Endometrial microvascular endothelial cells (primary cell): ENCODE results near the gene SOS2. TPM values are rescaled to one million over a fixed set of nuclear protein-coding genes. Genes with fewer than 3 reads are reported as not detected.

Experiments used
- in situ Hi-C: cut with HindIII; loops from 2 replicates; pipeline ENCODE4 v1.10.0; 2017; ENCODE audit warnings: low sequenced_read_pairs, low pct_unique_long_range_greater_than_20kb; ENCODE audit errors: inconsistent ontology term
- total RNA-seq: library from RNA; depleted of rRNA; stranded (reverse); fragments of >200 nt; gene quantifications from one replicate; pipeline ENCODE4 v1.2.3, GENCODE V29; 2015; ENCODE audit errors: inconsistent ontology term

Gene SOS2
- total RNA-seq, result 15.1 TPM

GRCh38 chr14:50231475-50232275, at the start of gene SOS2:
SOS2 (minus strand) TSS chr14:50231578; CDS start chr14:50231283, 295 bp downstream.
- in situ Hi-C loops, result no loop called here

- in situ Hi-C loops, result no loop called here
These were observed 41.1 kb upstream of the SOS2 start for GRCh38 chr14:50272498-50272897.

- in situ Hi-C loops, result no loop called here
These were observed 39.6 kb upstream of the SOS2 start for GRCh38 chr14:50270932-50271331.

DNA sequence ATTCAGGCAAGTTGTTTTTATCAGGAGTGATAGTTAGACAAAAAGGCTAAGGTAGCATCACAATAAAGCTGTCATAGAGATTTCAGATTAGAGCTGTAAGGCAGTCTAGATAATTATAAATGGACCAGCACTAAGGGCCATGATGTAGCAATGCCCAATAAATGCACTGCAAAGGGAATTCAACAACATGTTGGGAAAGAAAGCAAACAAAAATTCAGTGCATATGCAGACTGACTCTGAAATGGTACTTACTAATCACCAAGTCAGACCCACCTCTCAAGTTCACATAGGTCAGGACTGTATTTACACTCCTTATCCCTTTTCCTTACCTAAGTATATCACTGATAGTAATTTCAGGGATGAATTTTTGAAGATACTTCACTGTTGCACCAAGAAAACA, 33.7 kb upstream of the SOS2 start:
- in situ Hi-C loops, result no loop called here

DNA sequence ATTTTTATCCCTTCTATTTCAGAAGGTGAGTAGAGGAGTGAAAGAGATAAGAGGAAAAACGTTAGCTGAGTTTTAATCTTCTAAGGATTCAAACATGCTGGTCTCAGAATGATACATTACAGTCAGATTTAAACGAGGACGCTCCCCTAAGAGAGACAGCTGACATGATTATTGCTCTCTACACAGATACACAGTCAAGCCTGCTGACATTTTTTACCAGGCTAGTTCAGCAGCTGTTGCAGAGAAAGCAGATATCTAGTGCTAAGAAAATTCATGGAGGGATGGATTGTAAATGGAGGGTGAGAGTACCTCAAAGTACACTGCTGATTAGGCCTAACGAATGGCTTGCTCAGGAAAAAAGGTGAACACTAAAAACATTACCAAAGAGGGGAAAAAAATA, 31.9 kb upstream of the SOS2 start:
- in situ Hi-C loops, result no loop called here

DNA sequence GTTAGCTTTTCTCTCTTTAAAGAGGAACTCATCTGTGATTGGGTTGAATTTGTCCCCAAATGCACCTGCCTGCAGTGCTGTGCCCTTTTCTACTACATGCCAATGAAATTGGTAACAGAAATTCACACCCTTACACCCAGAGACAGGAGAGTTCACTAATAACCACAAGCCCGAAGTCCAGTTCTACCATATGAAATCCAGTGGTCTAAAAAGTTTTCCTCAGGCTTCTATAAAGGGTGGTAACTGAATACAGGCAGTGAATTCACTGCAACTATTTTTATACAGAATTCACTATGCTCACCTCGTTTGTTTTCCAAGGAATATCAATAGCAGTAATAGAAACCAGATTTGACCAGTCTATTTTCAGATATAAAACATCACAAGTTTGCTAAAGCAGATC, 31.5 kb upstream of the SOS2 start:
- in situ Hi-C loops, result no loop called here

GRCh38 chr14:50260511-50260910, 29.1 kb upstream of the SOS2 start:
- in situ Hi-C loops, result no loop called here

DNA sequence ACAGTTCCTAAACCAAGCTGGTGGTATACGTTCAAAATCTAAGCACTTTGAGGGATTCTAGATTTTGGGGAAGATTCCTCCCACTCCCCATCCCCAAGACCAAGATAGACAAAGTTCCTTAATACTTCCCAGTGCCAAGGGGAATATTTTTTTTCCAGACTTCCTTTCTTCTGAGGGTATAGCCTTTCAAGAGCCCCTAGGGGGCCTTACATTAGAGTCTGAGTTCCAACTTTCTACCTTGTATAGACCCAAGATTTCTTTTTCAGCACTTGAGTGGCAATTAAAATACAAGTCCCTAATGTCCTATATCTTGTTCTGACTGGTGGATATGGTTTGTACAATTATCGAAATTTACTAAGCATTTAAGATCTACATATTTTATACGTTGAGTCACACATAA, 28.7 kb upstream of the SOS2 start:
- in situ Hi-C loops, result no loop called here

DNA sequence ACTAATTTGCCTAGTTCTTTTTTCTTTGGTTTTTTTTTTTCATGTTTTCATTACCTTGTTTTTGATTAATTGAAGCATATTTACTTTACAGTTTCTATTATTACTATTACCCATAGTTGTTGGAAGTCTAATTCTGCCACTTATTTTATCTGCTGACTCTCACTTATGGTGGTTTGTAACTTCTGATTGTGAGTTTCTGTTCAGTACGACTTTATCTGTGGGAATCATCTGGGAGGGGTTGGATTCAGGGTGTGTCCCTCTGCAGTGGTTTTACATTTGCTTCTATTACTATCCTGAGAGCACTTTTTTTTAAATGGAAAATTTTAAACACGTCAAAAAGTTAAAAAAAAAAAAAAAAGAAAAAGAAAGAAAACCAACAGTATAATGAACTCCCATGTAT, 26.4 kb upstream of the SOS2 start:
- in situ Hi-C loops, result no loop called here

GRCh38 chr14:50254248-50254647, 22.9 kb upstream of the SOS2 start:
- in situ Hi-C loops, result no loop called here

- in situ Hi-C loops, result no loop called here
These were observed 17.9 kb upstream of the SOS2 start for GRCh38 chr14:50249136-50249775.

DNA sequence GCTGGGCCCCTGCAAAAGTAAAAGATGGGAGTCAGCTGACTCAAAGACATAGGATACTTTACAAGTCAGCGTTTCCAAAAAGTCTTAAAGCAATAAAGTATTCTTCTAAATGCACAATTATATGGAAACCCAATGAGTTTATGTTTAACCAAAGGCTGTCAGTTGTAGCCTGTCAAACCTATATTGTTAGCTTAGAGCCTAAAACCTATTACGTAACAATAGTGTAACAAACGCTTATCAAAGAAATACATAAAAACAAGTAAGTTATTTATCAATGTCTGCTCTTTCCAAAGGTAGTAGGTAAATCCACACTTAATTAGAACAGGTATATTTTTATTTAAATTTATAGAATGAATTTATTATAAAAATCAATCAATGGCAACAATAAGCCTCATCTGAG, 15.9 kb upstream of the SOS2 start:
- in situ Hi-C loops, result no loop called here

- in situ Hi-C loops, result no loop called here
These were observed 11.4 kb upstream of the SOS2 start for GRCh38 chr14:50242566-50243310.

DNA sequence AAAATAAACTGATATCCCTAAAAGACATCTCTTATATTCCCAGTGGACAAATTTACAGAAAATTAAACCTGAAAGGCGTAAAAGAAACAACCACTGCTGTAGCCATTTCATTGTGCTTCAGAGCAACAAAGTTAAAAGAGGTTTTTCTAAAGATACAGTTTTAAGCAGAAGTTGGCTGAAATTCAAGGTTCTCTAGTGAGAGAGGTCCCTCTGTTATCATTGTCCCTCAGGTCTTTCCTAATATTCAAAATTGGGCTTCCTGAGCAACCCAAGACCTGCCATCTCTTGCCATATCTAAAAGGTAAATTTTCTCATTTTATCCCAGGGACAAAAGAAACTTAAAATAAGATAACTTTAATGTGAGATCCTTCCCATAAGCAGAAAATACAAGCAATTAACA, 10.7 kb upstream of the SOS2 start:
- in situ Hi-C loops, result no loop called here

- in situ Hi-C loops, result no loop called here
These were observed 6.0 kb upstream of the SOS2 start for GRCh38 chr14:50237427-50237826.

DNA sequence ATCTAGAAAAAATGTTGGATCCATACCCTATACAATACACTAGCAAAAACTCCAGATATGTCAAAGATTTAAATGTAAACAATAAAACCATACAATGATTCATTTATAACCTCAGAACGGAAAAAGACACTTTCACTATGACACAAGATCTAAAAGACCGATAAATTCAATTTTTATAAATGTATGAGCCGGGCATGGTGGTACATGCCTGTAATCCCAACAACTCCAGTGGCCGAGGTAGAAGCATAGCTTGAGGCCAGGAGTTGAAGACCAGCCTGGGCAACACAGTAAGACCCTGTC, 2.5 kb upstream of the SOS2 start:
- in situ Hi-C loops, result no loop called here

DNA sequence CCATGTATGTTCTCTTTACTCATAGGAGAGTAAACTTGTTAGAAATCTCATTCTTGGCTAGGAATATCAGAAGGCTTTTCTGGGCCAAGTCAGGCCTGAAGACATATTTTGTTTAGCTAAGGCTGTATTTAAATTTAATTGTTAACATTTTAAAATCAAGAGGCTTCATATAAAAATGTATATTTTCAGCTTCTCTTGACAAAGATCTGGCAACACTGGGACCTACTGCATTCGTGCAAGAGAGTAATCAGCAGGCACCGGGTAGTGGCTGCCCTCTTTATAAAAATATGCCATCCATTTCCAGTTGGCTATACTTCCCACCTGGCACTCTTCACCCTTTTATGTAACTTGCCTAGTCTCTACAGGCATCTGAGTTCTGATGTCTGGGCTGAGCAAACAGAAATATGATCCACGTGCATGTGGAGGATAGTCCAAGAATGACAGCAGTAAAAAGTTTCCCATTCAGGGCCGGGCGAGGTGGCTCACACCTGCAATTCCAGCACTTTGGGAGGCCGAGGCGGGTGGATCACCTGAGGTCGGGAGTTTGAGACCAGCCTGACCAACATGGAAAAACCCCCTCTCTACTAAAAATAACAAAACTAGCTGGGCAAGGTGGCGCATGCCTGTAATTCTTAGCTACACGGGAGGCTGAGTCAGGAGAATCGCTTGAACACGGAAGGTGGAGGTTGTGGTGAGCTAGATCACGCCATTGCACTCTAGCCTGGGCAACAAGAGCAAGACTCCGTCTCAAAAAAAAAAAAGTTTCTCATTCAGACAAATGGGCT, 2.0 kb upstream of the SOS2 start:
- in situ Hi-C loops, result no loop called here

DNA sequence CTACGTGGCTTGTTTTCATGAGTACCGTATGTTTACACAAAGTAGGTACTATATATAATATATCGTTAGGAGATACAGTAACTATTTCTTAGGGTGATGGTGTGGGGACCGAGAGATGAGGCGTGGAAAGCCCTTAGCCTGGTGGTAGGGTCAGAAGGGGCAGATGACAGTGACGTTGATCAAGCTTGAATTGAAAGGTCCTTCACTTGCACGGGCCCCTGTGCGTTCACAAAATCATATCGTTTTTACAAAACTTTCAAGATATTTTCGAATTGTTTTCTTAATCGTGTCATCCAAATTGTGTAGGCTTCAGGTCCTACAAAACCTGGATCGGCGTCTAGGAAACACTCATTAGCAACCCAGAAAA, 881 bp upstream of the SOS2 start:
- in situ Hi-C loops, result no loop called here

DNA sequence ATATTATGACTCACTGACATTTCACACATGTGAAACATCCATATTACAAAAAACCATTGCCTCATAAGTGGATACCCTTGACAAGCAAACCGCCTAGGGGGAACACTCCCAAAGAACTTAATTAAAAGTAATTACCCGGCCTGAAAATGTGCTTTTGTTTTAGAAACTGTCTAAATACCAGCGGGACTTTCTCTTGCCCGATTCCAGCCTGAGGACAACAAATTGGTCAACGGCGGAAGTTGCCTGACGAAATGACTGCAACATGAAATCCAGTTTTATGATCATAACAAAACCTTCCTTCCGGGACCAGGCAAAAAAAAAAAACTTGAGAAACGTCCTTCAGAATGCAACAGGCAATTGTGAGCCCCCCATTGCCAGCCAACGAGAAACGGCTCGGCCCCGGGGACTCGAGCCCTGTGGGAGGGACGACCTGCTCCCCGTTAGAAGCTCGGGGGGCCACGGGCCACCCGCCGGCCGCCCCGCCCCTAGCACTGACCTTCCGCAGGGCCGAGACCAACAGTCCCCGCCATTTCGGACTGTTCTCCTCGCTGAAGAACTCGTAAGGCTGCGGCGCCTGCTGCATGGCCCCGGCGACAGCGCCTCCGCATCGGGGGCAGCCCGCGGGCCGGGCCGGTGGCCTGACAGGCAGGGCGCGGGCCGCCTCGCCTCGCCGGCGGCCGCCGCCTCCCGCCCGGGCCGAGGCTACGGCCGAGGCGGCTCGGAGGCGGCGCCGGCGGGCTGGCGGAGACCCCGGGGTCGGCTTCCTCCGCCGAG, 490 bp downstream of the SOS2 start:
- in situ Hi-C loops, result no loop called here
